GM23248 (cell line): ENCODE results near the gene PDZD7. TPM values are rescaled to one million over a fixed set of nuclear protein-coding genes. Genes with fewer than 3 reads are reported as not detected.

Source experiments
- DNase-seq: peaks from one replicate; pipeline ENCODE4 v3.0.0-alpha.2; 2015
- H2AFZ ChIP-seq: fragments of 200-600 bp; sonication (generic); 2 replicates; pipeline ENCODE4 v1.6.1; 2016; ENCODE audit warnings: antibody characterized with exemption
- H3F3A ChIP-seq: fragments of 200-600 bp; sonication (generic); 2 replicates; pipeline ENCODE4 v1.6.1; 2016; ENCODE audit warnings: mild to moderate bottlenecking, antibody characterized with exemption, mixed run types; ENCODE audit not compliant: insufficient read depth
- H3K27ac ChIP-seq: fragments of 200-600 bp; sonication (generic); 2 replicates; pipeline ENCODE4 v1.5.1; 2016; ENCODE audit warnings: mild to moderate bottlenecking
- H3K27me3 ChIP-seq: fragments of 200-600 bp; sonication (generic); replicated peaks from 2 replicates; pipeline ENCODE4 v1.6.1; 2016; ENCODE audit warnings: mild to moderate bottlenecking; ENCODE audit not compliant: insufficient read depth
- H3K36me3 ChIP-seq: fragments of 200-600 bp; sonication (generic); 2 replicates; pipeline ENCODE4 v1.6.1; 2016; ENCODE audit warnings: low read depth, mild to moderate bottlenecking
- H3K4me1 ChIP-seq: fragments of 200-600 bp; sonication (generic); 2 replicates; pipeline ENCODE4 v1.6.1; 2016; ENCODE audit warnings: mild to moderate bottlenecking; ENCODE audit not compliant: insufficient read depth
- H3K4me2 ChIP-seq: fragments of 200-600 bp; sonication (generic); one replicate; pipeline ENCODE4 v1.6.1; 2016; ENCODE audit warnings: mild to moderate bottlenecking; ENCODE audit not compliant: unreplicated experiment
- H3K4me3 ChIP-seq: fragments of 200-600 bp; sonication (generic); 2 replicates; pipeline ENCODE4 v1.5.1; 2016; ENCODE audit warnings: mild to moderate bottlenecking
- H3K79me2 ChIP-seq: fragments of 200-600 bp; sonication (generic); 2 replicates; pipeline ENCODE4 v1.6.1; 2016; ENCODE audit warnings: mild to moderate bottlenecking; ENCODE audit not compliant: insufficient read depth
- H3K9ac ChIP-seq: fragments of 200-600 bp; sonication (generic); 2 replicates; pipeline ENCODE4 v1.6.1; 2016; ENCODE audit warnings: mild to moderate bottlenecking
- H3K9me2 ChIP-seq: fragments of 200-600 bp; sonication (generic); 2 replicates; pipeline ENCODE4 v1.6.1; 2016; ENCODE audit warnings: mixed run types, mild to moderate bottlenecking, moderate library complexity; ENCODE audit not compliant: insufficient read depth
- H3K9me3 ChIP-seq: fragments of 200-600 bp; sonication (generic); one replicate; pipeline ENCODE4 v1.6.1; 2017; ENCODE audit warnings: low read depth
- H4K20me1 ChIP-seq: fragments of 200-600 bp; sonication (generic); 2 replicates; pipeline ENCODE4 v1.6.0; 2016; ENCODE audit not compliant: insufficient read depth
- EZH2 ChIP-seq: fragments of 200-600 bp; sonication (generic); IDR thresholded peaks from 2 replicates; pipeline ENCODE4 v1.6.1; 2018; ENCODE audit warnings: antibody characterized with exemption, mild to moderate bottlenecking; ENCODE audit not compliant: insufficient read depth, poor library complexity, severe bottlenecking
- EZH2phosphoT487 ChIP-seq: fragments of 200-600 bp; sonication (generic); IDR thresholded peaks from 2 replicates; pipeline ENCODE4 v1.6.1; 2018; ENCODE audit warnings: antibody characterized with exemption, moderate library complexity, mild to moderate bottlenecking, low read depth; ENCODE audit not compliant: insufficient read depth
- WGBS, 2 experiments: methylation state at CpG; one replicate each; pipeline ENCODE4 v1.1.6; 2015 to 2017; ENCODE audit warnings: low lambda C conversion rate in 2 of 2, low coverage in 1 of 2; ENCODE audit errors: missing lambda C conversion rate in 2 of 2; 5-methylcytosine and 5-hydroxymethylcytosine counted together
- in situ Hi-C: fragments of 300-500 bp; cut with MboI; formaldehyde crosslinking; loops from 2 replicates; pipeline ENCODE4 v1.15.0; 2020
- polyA plus RNA-seq: library from polyadenylated mRNA; unstranded; fragments of >200 nt; fragmentation: Nextera tagmentation; extraction: Ambion mirVana; gene quantifications from 2 replicates; pipeline ENCODE4 v1.2.1, GENCODE V29; 2016
- total RNA-seq: library from RNA; depleted of rRNA; stranded (reverse); fragments of >200 nt; shearing (Covaris generic); gene quantifications from 2 replicates; pipeline ENCODE4 v1.2.3, GENCODE V29; 2014

The PDZD7 gene
- total and polyA plus RNA-seq, 2 experiments from 2014 or later = 0.54 to 1.1 TPM

DNA sequence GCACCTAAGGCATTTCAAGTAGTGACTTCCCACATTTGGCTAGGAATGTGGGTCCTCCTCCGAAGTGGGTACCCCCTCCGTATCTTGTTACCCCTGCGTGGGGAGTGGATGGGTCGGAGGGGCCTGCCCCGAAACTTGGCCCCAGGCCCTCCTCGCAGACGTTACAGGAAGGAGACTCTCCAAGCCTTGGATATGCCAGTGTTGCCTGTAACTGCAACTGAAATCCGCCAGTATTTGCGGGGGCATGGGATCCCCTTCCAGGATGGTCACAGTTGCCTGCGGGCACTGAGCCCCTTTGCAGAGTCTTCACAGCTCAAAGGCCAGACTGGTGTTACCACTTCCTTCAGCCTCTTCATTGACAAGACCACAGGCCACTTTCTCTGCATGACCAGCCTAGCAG is 42.8 kb downstream of the PDZD7 start:
- Histone ChIP-seq H3K9ac (peak overlapping the region; percentile 85), H3K27me3 (no peaks in the 10 kb centered on the region), H3K4me1 (peaks cover 15% of the 10 kb centered on the region; the same call in 1 of the 2 replicates), H3K27ac (no peak overlapping the region), H3F3A (no peaks in the 10 kb centered on the region), H3K9me3 (no peaks in the 10 kb centered on the region), H3K9me2 (no peaks in the 10 kb centered on the region), H3K4me2 (peak overlapping the region; percentile 87), H3K4me3 (peak overlapping the region; percentile 98), H3K36me3 (peaks cover 15% of the 10 kb centered on the region; the same call in 1 of the 2 replicates), H3K79me2 (peaks cover 60% of the 10 kb centered on the region), H4K20me1 (no peaks in the 10 kb centered on the region), H2AFZ (no peak overlapping the region)
- no peak for TF ChIP-seq EZH2phosphoT487
- TF ChIP-seq EZH2 = no peak
- WGBS, 2 experiments = 21 to 37% methylated on average over 10 of the region's 10 CpGs
- no peak for DNase-seq
- in situ Hi-C loops = no loop called here

DNA sequence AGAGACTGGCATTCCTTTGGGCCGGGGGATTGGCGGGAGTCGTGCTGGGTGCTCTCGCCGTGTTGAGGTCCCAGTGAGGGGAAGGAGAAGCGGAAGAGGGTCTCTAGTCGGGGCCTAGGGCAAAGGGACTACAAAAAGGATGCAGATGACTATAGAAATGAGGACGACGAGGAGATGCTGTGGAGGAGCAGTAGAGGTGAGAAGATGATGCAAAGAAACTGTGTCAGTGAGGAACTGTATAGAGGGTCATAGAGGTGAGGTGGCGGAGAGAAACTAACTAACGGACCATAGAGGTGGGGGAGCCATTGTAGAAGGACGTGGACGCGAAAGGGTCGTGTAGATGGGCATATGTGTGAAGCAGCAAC is 43.3 kb downstream of the PDZD7 start:
- Histone ChIP-seq H3F3A (no peaks in the 10 kb centered on the region), H3K79me2 (peaks cover 60% of the 10 kb centered on the region), H3K27ac (peak overlapping the region; percentile 43), H3K4me2 (peak overlapping the region; percentile 87), H3K4me3 (peak overlapping the region; percentile 98), H3K9me3 (no peaks in the 10 kb centered on the region), H3K9ac (peak overlapping the region; percentile 85), H4K20me1 (no peaks in the 10 kb centered on the region), H3K36me3 (peaks cover 15% of the 10 kb centered on the region; the same call in 1 of the 2 replicates), H3K9me2 (no peaks in the 10 kb centered on the region), H3K4me1 (peaks cover 15% of the 10 kb centered on the region; the same call in 1 of the 2 replicates), H3K27me3 (no peaks in the 10 kb centered on the region), H2AFZ (peak overlapping the region; percentile 99)
- TF ChIP-seq EZH2phosphoT487 (no peak), EZH2 (no peak)
- in situ Hi-C loops = no loop called here
- DNase-seq = no peak
- WGBS, 2 experiments = 0 to 1% methylated on average over 14 to 15 of the region's 15 CpGs

DNA sequence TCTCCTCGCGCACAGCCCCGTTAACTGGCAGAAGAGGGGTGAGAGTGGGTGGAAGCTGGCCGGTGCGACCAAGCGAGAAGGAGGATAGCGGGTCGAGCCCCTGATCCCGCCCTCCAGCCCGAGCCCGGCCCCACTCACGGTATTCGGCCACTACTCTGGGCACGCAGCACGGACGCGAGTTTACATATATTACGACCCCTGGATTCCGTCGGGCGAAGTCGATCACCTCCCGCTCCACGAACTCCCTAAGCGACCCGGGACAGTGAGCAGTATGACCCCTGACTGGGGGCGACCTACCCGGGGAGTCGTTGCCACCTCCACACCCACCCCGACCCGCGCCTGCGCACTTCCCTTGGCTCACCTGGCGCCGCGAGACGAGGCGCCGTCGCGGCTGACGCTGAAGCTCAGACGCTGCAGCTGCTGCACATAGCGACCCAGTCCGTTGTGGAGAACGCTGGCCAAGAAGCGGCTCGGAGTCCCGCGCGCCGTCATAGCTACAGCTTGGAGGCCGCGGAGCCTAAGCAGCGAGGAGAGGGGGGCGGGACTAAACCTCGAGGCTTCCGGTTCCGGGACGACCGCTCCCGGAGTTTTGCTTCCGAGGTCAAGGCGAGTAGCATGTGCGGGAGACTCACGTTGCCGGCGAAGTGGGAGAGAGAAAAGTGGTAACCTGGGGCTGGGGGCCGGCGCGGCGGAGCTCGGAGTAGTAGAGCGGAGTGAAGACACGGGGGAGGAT is 43.8 kb downstream of the PDZD7 start, which contains the start of the genes MRPL43 and TWNK:
Gene MRPL43 (minus strand): TSS at position 546 of the 733 bp plus-strand sequence. CDS start 54 bp downstream, at position 492.
Gene TWNK (plus strand): TSS at position 592 of the 733 bp plus-strand sequence. CDS start 668 bp downstream, outside the sequence.
- Histone ChIP-seq H3K36me3 (peaks cover 15% of the 10 kb centered on the region; the same call in 1 of the 2 replicates), H3K4me3 (peak within 1 kb of the TSS; percentile 98), H2AFZ (peak within 1 kb of the TSS; percentile 99), H3K27me3 (no peaks in the 10 kb centered on the region), H3K79me2 (peaks cover 60% of the 10 kb centered on the region), H3K4me2 (peak within 1 kb of the TSS; percentile 87), H3F3A (no peaks in the 10 kb centered on the region), H3K9ac (peak within 1 kb of the TSS; percentile 85), H3K27ac (peak within 1 kb of the TSS; percentile 43), H3K4me1 (peaks cover 15% of the 10 kb centered on the region; the same call in 1 of the 2 replicates), H4K20me1 (no peaks in the 10 kb centered on the region), H3K9me2 (no peaks in the 10 kb centered on the region), H3K9me3 (no peaks in the 10 kb centered on the region)
- peak; percentile 92 for DNase-seq
- in situ Hi-C loops = no loop called here
- TF ChIP-seq EZH2phosphoT487 (no peak), EZH2 (no peak)
- 0 to 1% methylated on average over 70 to 75 of the region's 75 CpGs for WGBS, 2 experiments

DNA sequence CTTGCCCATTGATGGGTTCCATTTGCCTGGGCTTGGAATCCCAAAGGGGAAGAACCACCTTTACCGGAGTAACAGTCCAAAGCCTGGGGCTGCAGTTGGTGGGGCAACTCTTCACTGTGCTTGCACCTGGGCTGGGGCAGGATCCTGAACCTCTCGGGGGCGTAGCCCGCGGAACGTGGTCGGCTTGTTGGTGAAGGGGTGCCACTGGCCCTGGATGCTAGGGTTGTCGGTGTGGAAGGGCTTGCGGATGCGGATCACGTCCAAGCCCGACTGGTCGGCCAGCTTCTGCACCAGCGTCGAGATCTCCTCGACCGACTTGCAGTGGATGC is 44.3 kb downstream of the PDZD7 start:
- WGBS, 2 experiments = 19 to 21% methylated on average over 17 of the region's 17 CpGs
- H3K4me1 ChIP-seq = peaks cover 15% of the 10 kb centered on the region; the same call in 1 of the 2 replicates

More for the DNA sequence above, 44.3 kb downstream of the PDZD7 start:
- H3K27me3 ChIP-seq = no peaks in the 10 kb centered on the region
- in situ Hi-C loops = no loop called here
- no peaks in the 10 kb centered on the region for H3K9me3 ChIP-seq
- no peaks in the 10 kb centered on the region for H3F3A ChIP-seq
- peaks cover 15% of the 10 kb centered on the region; the same call in 1 of the 2 replicates for H3K36me3 ChIP-seq
- no peak for DNase-seq
- TF ChIP-seq EZH2phosphoT487 (no peak), EZH2 (no peak)
- H3K79me2 ChIP-seq = peaks cover 60% of the 10 kb centered on the region
- H3K4me3 ChIP-seq = peak overlapping the region; percentile 98
- H3K27ac ChIP-seq = no peak overlapping the region
- peak overlapping the region; percentile 85 for H3K9ac ChIP-seq
- no peaks in the 10 kb centered on the region for H4K20me1 ChIP-seq
- H2AFZ ChIP-seq = peak overlapping the region; percentile 99
- no peaks in the 10 kb centered on the region for H3K9me2 ChIP-seq
- H3K4me2 ChIP-seq = peak overlapping the region; percentile 87
